Measurements from ENCODE around the gene SEC14L5.

- TF ChIP-seq EZH2 (IDR thresholded peaks at IDR 0.05; ENCODE audit: borderline replicate concordance, control insufficient read depth, low read depth, low read length), result no peak
- no peak for TF ChIP-seq SIN3A (IDR thresholded peaks at IDR 0.05; ENCODE audit: low read depth, low read length)
- TF ChIP-seq SRF (IDR thresholded peaks at IDR 0.05; ENCODE audit: low read depth in 2 of 2, low read length in 2 of 2), result no peak
- no peak for TF ChIP-seq JUND (IDR thresholded peaks at IDR 0.05; ENCODE audit: low read depth, low read length)
- TF ChIP-seq RCOR1 (conservative IDR thresholded peaks at IDR 0.05; ENCODE audit: low read depth, low read length), result no peak
- no peak for TF ChIP-seq ZNF274 (IDR thresholded peaks at IDR 0.05; ENCODE audit: insufficient read depth, insufficient read length)
- no peak for TF ChIP-seq POLR2AphosphoS5 (IDR thresholded peaks at IDR 0.05; ENCODE audit: low read length)
- no peak for TF ChIP-seq BHLHE40 (IDR thresholded peaks at IDR 0.05; ENCODE audit: borderline replicate concordance in 1 of 2, low read depth in 2 of 2, low read length in 1 of 2)
- no peak for TF ChIP-seq SIX5 (IDR thresholded peaks at IDR 0.05; ENCODE audit: low read depth, low read length, severe bottlenecking)
- no peak for TF ChIP-seq CTCF (IDR thresholded peaks at IDR 0.05 in 2 of 3, conservative IDR thresholded peaks at IDR 0.05 in 1 of 3; ENCODE audit: control insufficient read depth in 2 of 3, extremely low read depth in 1 of 3, insufficient read depth in 1 of 3, low read depth in 3 of 3, low read length in 3 of 3)
- no peak for TF ChIP-seq POLR2A (IDR thresholded peaks at IDR 0.05; ENCODE audit: low read depth, low read length)
- no peak for TF ChIP-seq USF2 (IDR thresholded peaks at IDR 0.05; ENCODE audit: borderline replicate concordance, low read depth, low read length)
- TF ChIP-seq TCF7 (IDR thresholded peaks at IDR 0.05; ENCODE audit: borderline replicate concordance), result no peak
- no peak for TF ChIP-seq REST (IDR thresholded peaks at IDR 0.05; ENCODE audit: low read depth, low read length)
Measured at GRCh38 chr16:4933871-4934395, 24.2 kb upstream of the SEC14L5 start.

Data from GM12878 (cell line).